Adrenal gland (tissue), 5 donors: ENCODE results near the gene GTPBP2.

Source experiments
- POLR2A ChIP-seq, 2 donors: fragments of 450-650 bp; IDR thresholded peaks; one replicate each; pipeline ENCODE4 v1.6.1; 2017; ENCODE audit warnings: antibody characterized with exemption in 2 of 2, mild to moderate bottlenecking in 2 of 2, moderate library complexity in 1 of 2
- TF ChIP-seq, protein P1 (sequence below), 6 experiments: fragments of 450-650 bp in 4 of 6; fragments of 200-600 bp in 2 of 6; sonication (generic) in 1 of 6; IDR thresholded peaks; 1 replicate in 5 of 6; 2 replicates in 1 of 6; pipeline versions ENCODE4 v1.5.1 to v1.8.0; 2016 to 2021; ENCODE audit warnings: antibody characterized with exemption in 6 of 6, mild to moderate bottlenecking in 2 of 6, moderate library complexity in 1 of 6
- donor health status: DM: no; HTN: no; CAD: no.

- TF ChIP-seq, protein P1, sequence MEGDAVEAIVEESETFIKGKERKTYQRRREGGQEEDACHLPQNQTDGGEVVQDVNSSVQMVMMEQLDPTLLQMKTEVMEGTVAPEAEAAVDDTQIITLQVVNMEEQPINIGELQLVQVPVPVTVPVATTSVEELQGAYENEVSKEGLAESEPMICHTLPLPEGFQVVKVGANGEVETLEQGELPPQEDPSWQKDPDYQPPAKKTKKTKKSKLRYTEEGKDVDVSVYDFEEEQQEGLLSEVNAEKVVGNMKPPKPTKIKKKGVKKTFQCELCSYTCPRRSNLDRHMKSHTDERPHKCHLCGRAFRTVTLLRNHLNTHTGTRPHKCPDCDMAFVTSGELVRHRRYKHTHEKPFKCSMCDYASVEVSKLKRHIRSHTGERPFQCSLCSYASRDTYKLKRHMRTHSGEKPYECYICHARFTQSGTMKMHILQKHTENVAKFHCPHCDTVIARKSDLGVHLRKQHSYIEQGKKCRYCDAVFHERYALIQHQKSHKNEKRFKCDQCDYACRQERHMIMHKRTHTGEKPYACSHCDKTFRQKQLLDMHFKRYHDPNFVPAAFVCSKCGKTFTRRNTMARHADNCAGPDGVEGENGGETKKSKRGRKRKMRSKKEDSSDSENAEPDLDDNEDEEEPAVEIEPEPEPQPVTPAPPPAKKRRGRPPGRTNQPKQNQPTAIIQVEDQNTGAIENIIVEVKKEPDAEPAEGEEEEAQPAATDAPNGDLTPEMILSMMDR (IDR thresholded peaks at IDR 0.05), result no peak
- TF ChIP-seq POLR2A (IDR thresholded peaks at IDR 0.05), result no peak
Observed at GRCh38 chr6:43588194-43588593, 40.9 kb downstream of the GTPBP2 start.
